PC-3 (cell line): ENCODE data around the gene ALG9.

Experiments
- EZH2phosphoT487 ChIP-seq: fragments of 300-600 bp; sonication (generic); IDR thresholded peaks from 2 replicates; pipeline ENCODE4 v1.6.1; 2018; ENCODE audit warnings: mild to moderate bottlenecking, antibody characterized with exemption, low read length, borderline replicate concordance
- TF ChIP-seq, protein P1 (sequence below): fragments of 300-600 bp; sonication (generic); conservative IDR thresholded peaks from 2 replicates; pipeline ENCODE4 v1.5.1; 2017; ENCODE audit warnings: antibody characterized with exemption, low read depth, mild to moderate bottlenecking, low read length

DNA sequence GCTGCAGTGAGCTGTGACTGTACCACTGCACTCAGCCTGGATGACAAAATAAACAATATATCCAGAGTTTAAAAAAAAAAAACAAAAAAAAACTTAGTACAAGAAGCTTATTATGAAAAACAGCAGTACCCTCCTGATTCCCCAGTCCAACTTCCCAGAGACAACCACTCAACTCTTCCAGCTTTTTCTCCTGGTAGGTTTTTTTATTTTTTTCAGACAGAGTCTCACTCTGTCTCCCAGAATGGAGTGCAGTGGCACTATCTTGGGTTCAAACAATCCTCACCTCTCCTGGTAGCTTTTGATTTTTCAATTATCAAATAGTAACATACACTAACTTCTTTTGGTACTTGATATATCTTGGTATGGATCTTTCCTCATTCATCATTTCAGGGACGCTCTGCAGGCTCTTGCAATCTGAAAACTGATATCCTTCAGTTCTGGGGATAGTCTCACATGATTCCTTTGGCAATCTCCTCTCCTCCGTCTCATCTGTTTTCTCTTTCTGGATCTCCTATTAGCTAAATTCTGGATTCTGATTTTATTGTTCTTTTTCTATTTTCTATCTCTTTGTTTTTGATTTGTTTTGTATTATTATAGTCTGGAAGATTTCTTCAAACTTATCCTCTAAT, 44.9 kb downstream of the ALG9 start:
- TF ChIP-seq, protein P1, sequence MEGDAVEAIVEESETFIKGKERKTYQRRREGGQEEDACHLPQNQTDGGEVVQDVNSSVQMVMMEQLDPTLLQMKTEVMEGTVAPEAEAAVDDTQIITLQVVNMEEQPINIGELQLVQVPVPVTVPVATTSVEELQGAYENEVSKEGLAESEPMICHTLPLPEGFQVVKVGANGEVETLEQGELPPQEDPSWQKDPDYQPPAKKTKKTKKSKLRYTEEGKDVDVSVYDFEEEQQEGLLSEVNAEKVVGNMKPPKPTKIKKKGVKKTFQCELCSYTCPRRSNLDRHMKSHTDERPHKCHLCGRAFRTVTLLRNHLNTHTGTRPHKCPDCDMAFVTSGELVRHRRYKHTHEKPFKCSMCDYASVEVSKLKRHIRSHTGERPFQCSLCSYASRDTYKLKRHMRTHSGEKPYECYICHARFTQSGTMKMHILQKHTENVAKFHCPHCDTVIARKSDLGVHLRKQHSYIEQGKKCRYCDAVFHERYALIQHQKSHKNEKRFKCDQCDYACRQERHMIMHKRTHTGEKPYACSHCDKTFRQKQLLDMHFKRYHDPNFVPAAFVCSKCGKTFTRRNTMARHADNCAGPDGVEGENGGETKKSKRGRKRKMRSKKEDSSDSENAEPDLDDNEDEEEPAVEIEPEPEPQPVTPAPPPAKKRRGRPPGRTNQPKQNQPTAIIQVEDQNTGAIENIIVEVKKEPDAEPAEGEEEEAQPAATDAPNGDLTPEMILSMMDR: no peak
- no peak for TF ChIP-seq EZH2phosphoT487
